H9 (cell line): ENCODE measurements around the gene SMAD3. TPM values are rescaled to one million over a fixed set of nuclear protein-coding genes. Genes with fewer than 3 reads are reported as not detected.

Experiments
- DNase-seq: peaks from one replicate; pipeline ENCODE4 v3.0.0-alpha.2; 2017
- H2AFZ ChIP-seq: one replicate; pipeline ENCODE4 v1.6.1; 2013; ENCODE audit warnings: mild to moderate bottlenecking, low read length, control low read depth, moderate library complexity
- H2AK5ac ChIP-seq: 2 replicates; pipeline ENCODE4 v1.6.1; 2013; ENCODE audit warnings: low read length, control low read depth, mixed read lengths; ENCODE audit not compliant: insufficient read length
- H2BK120ac ChIP-seq: one replicate; pipeline ENCODE4 v1.6.1; 2013; ENCODE audit warnings: low read depth, mild to moderate bottlenecking, low read length, control low read depth, inconsistent platforms; ENCODE audit not compliant: poor library complexity, severe bottlenecking
- H2BK12ac ChIP-seq: 2 replicates; pipeline ENCODE4 v1.6.1; 2013; ENCODE audit warnings: low read length, control low read depth, mixed read lengths, low read depth; ENCODE audit not compliant: insufficient read length
- H2BK15ac ChIP-seq: 2 replicates; pipeline ENCODE4 v1.6.1; 2013; ENCODE audit warnings: low read depth, low read length, control low read depth
- H2BK20ac ChIP-seq: one replicate; pipeline ENCODE4 v1.6.1; 2013; ENCODE audit warnings: low read depth, mild to moderate bottlenecking, low read length, control low read depth, inconsistent platforms; ENCODE audit not compliant: poor library complexity, severe bottlenecking
- H2BK5ac ChIP-seq: 2 replicates; pipeline ENCODE4 v1.6.1; 2013; ENCODE audit warnings: low read length, control low read depth, mixed read lengths; ENCODE audit not compliant: insufficient read length
- H3K14ac ChIP-seq: 2 replicates; pipeline ENCODE4 v1.6.1; 2013; ENCODE audit warnings: low read length, control low read depth; ENCODE audit not compliant: insufficient read depth
- H3K18ac ChIP-seq: 2 replicates; pipeline ENCODE4 v1.6.1; 2013; ENCODE audit warnings: low read depth, mild to moderate bottlenecking, mixed read lengths, low read length, control low read depth; ENCODE audit not compliant: insufficient read length
- H3K23ac ChIP-seq: 2 replicates; pipeline ENCODE4 v1.6.1; 2013; ENCODE audit warnings: low read length, control low read depth, mixed read lengths, low read depth; ENCODE audit not compliant: insufficient read length
- H3K23me2 ChIP-seq: 2 replicates; pipeline ENCODE4 v1.6.1; 2013; ENCODE audit warnings: low read depth, mild to moderate bottlenecking, mixed read lengths, low read length, control low read depth; ENCODE audit not compliant: insufficient read length, poor library complexity, severe bottlenecking
- H3K27ac ChIP-seq: 2 replicates; pipeline ENCODE4 v1.5.1; 2013; ENCODE audit warnings: low read length, control low read depth, mixed read lengths, low read depth; ENCODE audit not compliant: insufficient read length
- H3K27me3 ChIP-seq: 2 replicates; pipeline ENCODE4 v1.6.1; 2013; ENCODE audit warnings: low read length, control low read depth, inconsistent platforms; ENCODE audit not compliant: insufficient read depth
- H3K4ac ChIP-seq: 2 replicates; pipeline ENCODE4 v1.6.1; 2013; ENCODE audit warnings: low read depth, mild to moderate bottlenecking, control low read depth, inconsistent platforms, low read length, moderate library complexity
- H3K4me1 ChIP-seq: 2 replicates; pipeline ENCODE4 v1.6.1; 2013; ENCODE audit warnings: low read length, control low read depth, inconsistent platforms; ENCODE audit not compliant: insufficient read depth
- H3K4me2 ChIP-seq: 2 replicates; pipeline ENCODE4 v1.6.1; 2013; ENCODE audit warnings: low read length, control low read depth, mixed read lengths; ENCODE audit not compliant: insufficient read length, insufficient read depth
- H3K56ac ChIP-seq: 2 replicates; pipeline ENCODE4 v1.6.1; 2013; ENCODE audit warnings: low read depth, mild to moderate bottlenecking, mixed read lengths, low read length, control low read depth; ENCODE audit not compliant: insufficient read length
- H3K79me1 ChIP-seq: 2 replicates; pipeline ENCODE4 v1.6.1; 2013; ENCODE audit warnings: low read depth, mild to moderate bottlenecking, moderate library complexity, low read length, control low read depth, inconsistent platforms; ENCODE audit not compliant: insufficient read depth, poor library complexity, severe bottlenecking
- H3K79me2 ChIP-seq: 2 replicates; pipeline ENCODE4 v1.6.1; 2013; ENCODE audit warnings: low read length, control low read depth, inconsistent platforms; ENCODE audit not compliant: insufficient read depth
- H3K9ac ChIP-seq: 2 replicates; pipeline ENCODE4 v1.6.1; 2013; ENCODE audit warnings: low read length, control low read depth, mixed read lengths; ENCODE audit not compliant: insufficient read length; ENCODE audit errors: extremely low read depth
- H3K9me3 ChIP-seq: one replicate; pipeline ENCODE4 v1.6.1; 2013; ENCODE audit warnings: low read depth, low read length, inconsistent platforms; ENCODE audit not compliant: control insufficient read depth
- H3T11ph ChIP-seq: one replicate; pipeline ENCODE4 v1.6.1; 2013; ENCODE audit warnings: mild to moderate bottlenecking, low read length, control low read depth, inconsistent platforms
- H4K20me1 ChIP-seq: one replicate; pipeline ENCODE4 v1.6.1; 2013; ENCODE audit not compliant: control insufficient read depth, insufficient read length, insufficient read depth
- H4K5ac ChIP-seq: 2 replicates; pipeline ENCODE4 v1.6.1; 2013; ENCODE audit warnings: low read depth, mild to moderate bottlenecking, mixed read lengths, low read length, control low read depth; ENCODE audit not compliant: insufficient read length
- H4K8ac ChIP-seq: replicated peaks from 2 replicates; pipeline ENCODE4 v1.6.1; 2013; ENCODE audit warnings: low read length, control low read depth, mixed read lengths, low read depth; ENCODE audit not compliant: insufficient read length
- H4K91ac ChIP-seq: 2 replicates; pipeline ENCODE4 v1.6.1; 2013; ENCODE audit warnings: low read depth, mild to moderate bottlenecking, moderate library complexity, mixed read lengths, low read length, control low read depth; ENCODE audit not compliant: insufficient read length
- H3K27ac Mint-ChIP-seq, 3 experiments: 2 replicates in 2 of 3; 3 replicates in 1 of 3; pipeline ENCODE4 v1.8.0; 2020 to 2021; ENCODE audit warnings: mixed read lengths in 3 of 3, mild to moderate bottlenecking in 1 of 3, moderate library complexity in 1 of 3
- H3K27me3 Mint-ChIP-seq: 2 replicates; pipeline ENCODE4 v1.8.0; 2021; ENCODE audit warnings: low read depth, mild to moderate bottlenecking, moderate library complexity, mixed read lengths
- H3K36me3 Mint-ChIP-seq, 3 experiments: 2 replicates in 2 of 3; 3 replicates in 1 of 3; pipeline ENCODE4 v1.8.0; 2020 to 2021; ENCODE audit warnings: low read depth in 3 of 3, mixed read lengths in 3 of 3; ENCODE audit not compliant: insufficient read depth in 1 of 3
- H3K4me1 Mint-ChIP-seq, 2 experiments: 2 replicates each; pipeline ENCODE4 v1.8.0; 2020; ENCODE audit warnings: mixed read lengths in 2 of 2
- H3K4me3 Mint-ChIP-seq, 2 experiments: 2 replicates in 1 of 2; 3 replicates in 1 of 2; pipeline ENCODE4 v1.8.0; 2020 to 2021; ENCODE audit warnings: mild to moderate bottlenecking in 2 of 2, mixed read lengths in 2 of 2, moderate library complexity in 1 of 2
- H3K9me3 Mint-ChIP-seq, 2 experiments: 2 replicates in 1 of 2; 3 replicates in 1 of 2; pipeline ENCODE4 v1.8.0; 2020; ENCODE audit warnings: mild to moderate bottlenecking in 2 of 2, mixed read lengths in 2 of 2, moderate library complexity in 1 of 2
- WGBS: extraction: QIAGEN DNeasy Blood & Tissue Kit; methylation state at CpG from one replicate; pipeline ENCODE4 v1.1.7; 2013; ENCODE audit warnings: missing lambda C conversion rate, low lambda C conversion rate, mixed read lengths; ENCODE audit not compliant: insufficient read length; ENCODE audit errors: extremely low coverage; 5-methylcytosine and 5-hydroxymethylcytosine counted together
- total RNA-seq: library from RNA; stranded (reverse); gene quantifications from 2 replicates; pipeline ENCODE4 v1.2.1, GENCODE V29; 2021
- TF ChIP-seq, protein P1 (sequence below): fragments of 200-600 bp; sonication (generic); conservative IDR thresholded peaks from 3 replicates; pipeline ENCODE4 v1.8.0; 2021; ENCODE audit warnings: antibody characterized with exemption, mild to moderate bottlenecking

SMAD3 gene
- total RNA-seq, 1 experiment from 2014 or later = 26.7 TPM

DNA sequence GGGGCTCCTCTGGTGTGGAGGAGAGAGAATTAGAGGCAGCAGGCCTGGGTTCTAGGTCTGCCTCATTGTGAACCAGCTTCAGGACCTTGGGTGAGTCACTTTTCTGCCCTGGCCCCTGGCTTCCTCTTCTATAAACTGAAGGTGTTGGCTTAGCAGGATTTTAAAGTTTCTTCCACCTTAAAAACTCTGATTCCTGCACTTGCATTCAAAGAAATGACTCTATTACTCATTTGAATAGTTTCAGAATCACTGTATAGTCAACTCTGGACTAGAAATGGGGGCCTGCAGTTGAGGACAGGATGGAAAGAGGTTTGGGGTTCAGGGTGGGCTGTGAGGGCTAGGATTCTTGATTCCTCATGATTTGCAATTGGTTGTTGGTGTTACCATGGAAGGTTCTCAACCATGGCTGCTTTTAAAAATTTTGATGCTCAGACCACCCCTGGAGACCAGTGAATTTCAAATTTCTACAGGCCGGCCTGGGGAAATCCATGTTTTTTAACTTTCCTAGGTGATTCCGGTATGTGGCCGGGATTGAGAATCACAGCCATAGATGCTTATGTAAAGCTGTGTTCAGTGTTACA, 19.9 kb downstream of the SMAD3 start:
- no peaks in the 10 kb centered on the region; the same call in 1 of the 2 replicates for H3K4me1 ChIP-seq
- Mint-ChIP-seq H3K36me3 (peaks cover 0 to 4% (median 2%) of the 10 kb centered on the region in 3 experiments; a peak in 4 of 7 replicates), H3K27ac (no peak overlapping the region), H3K27me3 (no peaks in the 10 kb centered on the region), H3K4me1 (peaks cover 70 to 72% of the 10 kb centered on the region in 2 experiments), H3K9me3 (no peaks in the 10 kb centered on the region), H3K4me3 (no peak overlapping the region)
- no peaks in the 10 kb centered on the region for H3K9me3 ChIP-seq
- H3K27ac ChIP-seq = no peak overlapping the region
- no peak overlapping the region for H2AK5ac ChIP-seq
- H3K4ac ChIP-seq = no peak overlapping the region
- no peaks in the 10 kb centered on the region for H4K20me1 ChIP-seq
- no peak overlapping the region for H2BK120ac ChIP-seq
- H3K79me1 ChIP-seq = no peaks in the 10 kb centered on the region
- H4K8ac ChIP-seq = no peak overlapping the region
- no peak overlapping the region for H3T11ph ChIP-seq
- no peak for DNase-seq
- H2AFZ ChIP-seq = no peak overlapping the region
- TF ChIP-seq, protein P1, sequence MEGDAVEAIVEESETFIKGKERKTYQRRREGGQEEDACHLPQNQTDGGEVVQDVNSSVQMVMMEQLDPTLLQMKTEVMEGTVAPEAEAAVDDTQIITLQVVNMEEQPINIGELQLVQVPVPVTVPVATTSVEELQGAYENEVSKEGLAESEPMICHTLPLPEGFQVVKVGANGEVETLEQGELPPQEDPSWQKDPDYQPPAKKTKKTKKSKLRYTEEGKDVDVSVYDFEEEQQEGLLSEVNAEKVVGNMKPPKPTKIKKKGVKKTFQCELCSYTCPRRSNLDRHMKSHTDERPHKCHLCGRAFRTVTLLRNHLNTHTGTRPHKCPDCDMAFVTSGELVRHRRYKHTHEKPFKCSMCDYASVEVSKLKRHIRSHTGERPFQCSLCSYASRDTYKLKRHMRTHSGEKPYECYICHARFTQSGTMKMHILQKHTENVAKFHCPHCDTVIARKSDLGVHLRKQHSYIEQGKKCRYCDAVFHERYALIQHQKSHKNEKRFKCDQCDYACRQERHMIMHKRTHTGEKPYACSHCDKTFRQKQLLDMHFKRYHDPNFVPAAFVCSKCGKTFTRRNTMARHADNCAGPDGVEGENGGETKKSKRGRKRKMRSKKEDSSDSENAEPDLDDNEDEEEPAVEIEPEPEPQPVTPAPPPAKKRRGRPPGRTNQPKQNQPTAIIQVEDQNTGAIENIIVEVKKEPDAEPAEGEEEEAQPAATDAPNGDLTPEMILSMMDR = no peak
- no peak overlapping the region for H3K9ac ChIP-seq
- no CpG with 5 or more reads among the region's 3 CpGs for WGBS
- H3K79me2 ChIP-seq = no peaks in the 10 kb centered on the region; the same call in 1 of the 2 replicates
- no peaks in the 10 kb centered on the region for H3K27me3 ChIP-seq
- H3K18ac ChIP-seq = no peak overlapping the region
- H3K56ac ChIP-seq = no peak overlapping the region
- no peak overlapping the region for H4K91ac ChIP-seq
- H2BK12ac ChIP-seq = no peak overlapping the region
- H3K14ac ChIP-seq = no peak overlapping the region
- no peaks in the 10 kb centered on the region for H3K23me2 ChIP-seq
- no peak overlapping the region for H3K23ac ChIP-seq
- no peak overlapping the region for H2BK5ac ChIP-seq
- no peak overlapping the region for H2BK15ac ChIP-seq
- no peak overlapping the region for H2BK20ac ChIP-seq
- H3K4me2 ChIP-seq = no peak overlapping the region
- H4K5ac ChIP-seq = no peak overlapping the region
